RWPE2 (cell line): ENCODE measurements around the gene AARS2.

ENCODE experiments used
- ATAC-seq: fragments of 200-7000 bp; cut with Tn5 transposase; 3 replicates; pipeline ENCODE4 v1.9.1; 2021; ENCODE audit warnings: low read depth
- DNase-seq: peaks from one replicate; pipeline ENCODE4 v3.0.0-alpha.2; 2020; ENCODE audit warnings: low spot score
- H3K27ac ChIP-seq: fragments of 450-650 bp; 2 replicates; pipeline ENCODE4 v1.5.1; 2017; ENCODE audit warnings: mild to moderate bottlenecking; ENCODE audit not compliant: poor library complexity, severe bottlenecking
- H3K27me3 ChIP-seq: fragments of 250-450 bp; sonication (Bioruptor Pico); 2 replicates; pipeline ENCODE4 v1.5.1; 2021; ENCODE audit warnings: mild to moderate bottlenecking, moderate library complexity; ENCODE audit not compliant: insufficient read depth, poor library complexity, severe bottlenecking
- H3K36me3 ChIP-seq: fragments of 250-450 bp; sonication (Bioruptor Pico); 2 replicates; pipeline ENCODE4 v1.5.1; 2020; ENCODE audit warnings: low read depth, mild to moderate bottlenecking, moderate library complexity
- H3K4me1 ChIP-seq: fragments of 250-450 bp; sonication (Bioruptor Pico); 2 replicates; pipeline ENCODE4 v1.5.1; 2021; ENCODE audit warnings: mild to moderate bottlenecking, moderate library complexity; ENCODE audit not compliant: insufficient read depth, poor library complexity, severe bottlenecking
- H3K4me3 ChIP-seq: fragments of 250-450 bp; sonication (Bioruptor Pico); 2 replicates; pipeline ENCODE4 v1.5.1; 2021; ENCODE audit warnings: mild to moderate bottlenecking, moderate library complexity; ENCODE audit not compliant: severe bottlenecking
- H3K9me3 ChIP-seq: fragments of 250-450 bp; sonication (Bioruptor Pico); 2 replicates; pipeline ENCODE4 v1.5.1; 2021; ENCODE audit warnings: mild to moderate bottlenecking, moderate library complexity; ENCODE audit not compliant: severe bottlenecking
- CTCF ChIP-seq: fragments of 450-650 bp; IDR thresholded peaks from one replicate; pipeline ENCODE4 v1.5.1; 2017; ENCODE audit warnings: mild to moderate bottlenecking, moderate library complexity; ENCODE audit not compliant: poor library complexity, severe bottlenecking

Gene AARS2

GRCh38 chr6:44312901-44313788 lies at the start of gene AARS2:
Gene AARS2 (minus strand): TSS chr6:44313347. CDS start chr6:44313323, 24 bp downstream.
- H3K4me1 ChIP-seq = peaks cover 15% of the 10 kb centered on the region
- H3K4me3 ChIP-seq = peak within 1 kb of the TSS; percentile 63
- ATAC-seq (peak; percentile 85), DNase-seq (no peak)
- no peaks in the 10 kb centered on the region for H3K9me3 ChIP-seq
- no peak within 1 kb of the TSS for H3K27ac ChIP-seq
- TF ChIP-seq CTCF = peak; percentile 96
- H3K36me3 ChIP-seq = peaks cover 40% of the 10 kb centered on the region
- H3K27me3 ChIP-seq = no peaks in the 10 kb centered on the region

- H3K4me3 ChIP-seq = no peak overlapping the region
- ATAC-seq (no peak), DNase-seq (no peak)
- H3K36me3 ChIP-seq = no peaks in the 10 kb centered on the region
- no peaks in the 10 kb centered on the region for H3K9me3 ChIP-seq
- no peaks in the 10 kb centered on the region for H3K4me1 ChIP-seq
- H3K27ac ChIP-seq = no peak overlapping the region
- no peaks in the 10 kb centered on the region for H3K27me3 ChIP-seq
- no peak for TF ChIP-seq CTCF
Observed at GRCh38 chr6:44361947-44362346, 48.8 kb upstream of the AARS2 start.

- H3K4me1 ChIP-seq = no peaks in the 10 kb centered on the region
- H3K9me3 ChIP-seq = no peaks in the 10 kb centered on the region
- no peak overlapping the region for H3K27ac ChIP-seq
- ATAC-seq (no peak), DNase-seq (no peak)
- no peak overlapping the region for H3K4me3 ChIP-seq
- H3K36me3 ChIP-seq = no peaks in the 10 kb centered on the region
- no peaks in the 10 kb centered on the region for H3K27me3 ChIP-seq
- TF ChIP-seq CTCF = no peak
Observed at GRCh38 chr6:44359973-44360372, 46.8 kb upstream of the AARS2 start.

GRCh38 chr6:44356487-44356886 lies 43.3 kb upstream of the AARS2 start:
- Histone ChIP-seq H3K4me1 (no peaks in the 10 kb centered on the region), H3K4me3 (no peak overlapping the region), H3K36me3 (no peaks in the 10 kb centered on the region), H3K27ac (no peak overlapping the region), H3K27me3 (no peaks in the 10 kb centered on the region), H3K9me3 (no peaks in the 10 kb centered on the region)
- DNase-seq (no peak), ATAC-seq (no peak)
- no peak for TF ChIP-seq CTCF

- Histone ChIP-seq H3K9me3 (no peaks in the 10 kb centered on the region), H3K27me3 (no peaks in the 10 kb centered on the region), H3K36me3 (no peaks in the 10 kb centered on the region), H3K4me3 (no peak overlapping the region), H3K27ac (no peak overlapping the region), H3K4me1 (no peaks in the 10 kb centered on the region)
- DNase-seq (no peak), ATAC-seq (no peak)
- no peak for TF ChIP-seq CTCF
Observed at GRCh38 chr6:44355640-44356039, 42.5 kb upstream of the AARS2 start.
